Smooth muscle cell (in vitro differentiated cells): Measurements from ENCODE around the gene UBASH3A. TPM values are rescaled to one million over a fixed set of nuclear protein-coding genes. Genes with fewer than 3 reads are reported as not detected.

Experiments used
- DNase-seq: peaks from one replicate; lab custom pipeline; 2025; ENCODE audit not compliant: unreplicated experiment; lab: John Stamatoyannopoulos, UW
- H2AFZ ChIP-seq: fragments of 200-600 bp; sonication (generic); 2 replicates; pipeline ENCODE4 v1.6.0; 2016; ENCODE audit warnings: antibody characterized with exemption, low read depth, mild to moderate bottlenecking
- H3F3A ChIP-seq: fragments of 200-600 bp; sonication (generic); 2 replicates; pipeline ENCODE4 v1.6.0; 2017; ENCODE audit warnings: antibody characterized with exemption, low read depth
- H3K27ac ChIP-seq: fragments of 200-600 bp; sonication (generic); 2 replicates; pipeline ENCODE4 v1.5.1; 2016; ENCODE audit warnings: low read depth, mild to moderate bottlenecking
- H3K27me3 ChIP-seq: fragments of 200-600 bp; sonication (generic); 2 replicates; pipeline ENCODE4 v1.6.1; 2016; ENCODE audit warnings: low read depth, mild to moderate bottlenecking
- H3K36me3 ChIP-seq: fragments of 200-600 bp; sonication (generic); 2 replicates; pipeline ENCODE4 v1.5.1; 2016; ENCODE audit warnings: low read depth
- H3K4me1 ChIP-seq: fragments of 200-600 bp; sonication (generic); 2 replicates; pipeline ENCODE4 v1.5.1; 2016; ENCODE audit warnings: low read depth
- H3K4me2 ChIP-seq: fragments of 200-600 bp; sonication (generic); 2 replicates; pipeline ENCODE4 v1.6.0; 2016; ENCODE audit warnings: mild to moderate bottlenecking
- H3K4me3 ChIP-seq: fragments of 200-600 bp; sonication (generic); 2 replicates; pipeline ENCODE4 v1.5.1; 2016; ENCODE audit warnings: mild to moderate bottlenecking
- H3K79me2 ChIP-seq: fragments of 200-600 bp; sonication (generic); 2 replicates; pipeline ENCODE4 v1.6.0; 2016; ENCODE audit warnings: low read depth, mild to moderate bottlenecking
- H3K9ac ChIP-seq: fragments of 200-600 bp; sonication (generic); 2 replicates; pipeline ENCODE4 v1.6.0; 2016; ENCODE audit warnings: low read depth
- H3K9me3 ChIP-seq: fragments of 200-600 bp; sonication (generic); replicated peaks from 2 replicates; pipeline ENCODE4 v1.5.1; 2016; ENCODE audit warnings: low read depth
- H4K20me1 ChIP-seq: fragments of 200-600 bp; sonication (generic); 2 replicates; pipeline ENCODE4 v1.6.0; 2016; ENCODE audit warnings: low read depth
- CTCF ChIP-seq: fragments of 200-600 bp; sonication (generic); IDR thresholded peaks from 2 replicates; pipeline ENCODE4 v1.5.1; 2017; ENCODE audit warnings: borderline replicate concordance, mild to moderate bottlenecking, antibody characterized with exemption; ENCODE audit not compliant: insufficient read depth, poor library complexity, severe bottlenecking
- WGBS: methylation state at CpG from one replicate; pipeline ENCODE4 v1.1.7; 2016; ENCODE audit warnings: low lambda C conversion rate; 5-methylcytosine and 5-hydroxymethylcytosine counted together
- polyA plus RNA-seq: library from polyadenylated mRNA; unstranded; fragments of >200 nt; fragmentation: Nextera tagmentation; extraction: Ambion mirVana; gene quantifications from 2 replicates; pipeline ENCODE4 v1.2.1, GENCODE V29; 2016
- total RNA-seq: library from RNA; depleted of rRNA; stranded (reverse); fragments of >200 nt; gene quantifications from 2 replicates; pipeline ENCODE4 v1.2.3, GENCODE V29; 2014

The UBASH3A gene
- total and polyA plus RNA-seq, 2 experiments from 2014 or later, result not detected

GRCh38 chr21:42437786-42438185, 34.1 kb downstream of the UBASH3A start:
- no peak overlapping the region for H3K4me3 ChIP-seq
- H2AFZ ChIP-seq, result no peak overlapping the region
- WGBS, result 62% methylated on average over 8 of the region's 8 CpGs
- H3F3A ChIP-seq, result no peaks in the 10 kb centered on the region
- H3K36me3 ChIP-seq, result no peaks in the 10 kb centered on the region
- peaks cover 3% of the 10 kb centered on the region for H3K27me3 ChIP-seq
- no peak for DNase-seq
- no peaks in the 10 kb centered on the region for H3K9me3 ChIP-seq
- H3K27ac ChIP-seq, result no peak overlapping the region
- H4K20me1 ChIP-seq, result no peaks in the 10 kb centered on the region
- H3K79me2 ChIP-seq, result no peaks in the 10 kb centered on the region
- H3K9ac ChIP-seq, result no peak overlapping the region
- H3K4me1 ChIP-seq, result no peaks in the 10 kb centered on the region
- TF ChIP-seq CTCF, result no peak
- H3K4me2 ChIP-seq, result no peak overlapping the region

GRCh38 chr21:42438316-42439205, 34.9 kb downstream of the UBASH3A start:
- no peak for DNase-seq
- WGBS, result 89% methylated on average over 25 of the region's 25 CpGs
- Histone ChIP-seq H3K27me3 (peaks cover 7% of the 10 kb centered on the region), H3K27ac (no peak overlapping the region), H3K4me1 (no peaks in the 10 kb centered on the region), H3K36me3 (no peaks in the 10 kb centered on the region), H4K20me1 (no peaks in the 10 kb centered on the region), H3K4me3 (no peak overlapping the region), H3K4me2 (no peak overlapping the region), H3K79me2 (no peaks in the 10 kb centered on the region), H2AFZ (no peak overlapping the region), H3K9ac (no peak overlapping the region), H3F3A (no peaks in the 10 kb centered on the region), H3K9me3 (no peaks in the 10 kb centered on the region)
- TF ChIP-seq CTCF, result no peak

- Histone ChIP-seq H3K9ac (no peak overlapping the region), H3K36me3 (no peaks in the 10 kb centered on the region), H3F3A (no peaks in the 10 kb centered on the region), H3K4me2 (no peak overlapping the region), H4K20me1 (no peaks in the 10 kb centered on the region), H3K79me2 (no peaks in the 10 kb centered on the region), H3K4me1 (no peaks in the 10 kb centered on the region), H3K9me3 (no peaks in the 10 kb centered on the region), H3K27ac (no peak overlapping the region), H2AFZ (no peak overlapping the region), H3K4me3 (no peak overlapping the region), H3K27me3 (peaks cover 7% of the 10 kb centered on the region)
- TF ChIP-seq CTCF, result no peak
- no peak for DNase-seq
- 85% methylated on average over 13 of the region's 17 CpGs for WGBS
These were observed 35.8 kb downstream of the UBASH3A start for GRCh38 chr21:42439284-42440186.
